Posterior vena cava (tissue), 2 donors: ENCODE data around the gene CHST11. TPM values are rescaled to one million over a fixed set of nuclear protein-coding genes. Genes with fewer than 3 reads are reported as not detected.
A peak's percentile ranks its signal among the peaks of the same experiment; 100 is the strongest.

Source experiments
- DNase-seq: peaks from one replicate; pipeline ENCODE4 v3.0.0-alpha.2; 2020; ENCODE audit warnings: low spot score
- intact Hi-C, 2 donors: fragments of 100-400 bp; cut with DNase I; formaldehyde crosslinking; loops; one replicate each; pipeline versions ENCODE4 v1.14.1 to v1.14.2; 2022 to 2023
- total RNA-seq, 2 donors: library from RNA; stranded (reverse); fragmentation: NEBNext Ultra II Directional; extraction: Animal tissue kit (Norgen Biotek cat#: 25700); gene quantifications; one replicate each; pipeline ENCODE4 v1.2.1, GENCODE V29; 2021
- donor health status: DM: yes; HTN: yes; CAD: no.
- donor health status: DM: yes; HTN: yes; CAD: no.

The CHST11 gene
- total RNA-seq, 2 donors from 2014 or later: 17.1 to 17.4 TPM

GRCh38 chr12:104472748-104473147 is 16.0 kb downstream of the CHST11 start:
- intact Hi-C loops: no loop called here
- no peak for DNase-seq

DNA sequence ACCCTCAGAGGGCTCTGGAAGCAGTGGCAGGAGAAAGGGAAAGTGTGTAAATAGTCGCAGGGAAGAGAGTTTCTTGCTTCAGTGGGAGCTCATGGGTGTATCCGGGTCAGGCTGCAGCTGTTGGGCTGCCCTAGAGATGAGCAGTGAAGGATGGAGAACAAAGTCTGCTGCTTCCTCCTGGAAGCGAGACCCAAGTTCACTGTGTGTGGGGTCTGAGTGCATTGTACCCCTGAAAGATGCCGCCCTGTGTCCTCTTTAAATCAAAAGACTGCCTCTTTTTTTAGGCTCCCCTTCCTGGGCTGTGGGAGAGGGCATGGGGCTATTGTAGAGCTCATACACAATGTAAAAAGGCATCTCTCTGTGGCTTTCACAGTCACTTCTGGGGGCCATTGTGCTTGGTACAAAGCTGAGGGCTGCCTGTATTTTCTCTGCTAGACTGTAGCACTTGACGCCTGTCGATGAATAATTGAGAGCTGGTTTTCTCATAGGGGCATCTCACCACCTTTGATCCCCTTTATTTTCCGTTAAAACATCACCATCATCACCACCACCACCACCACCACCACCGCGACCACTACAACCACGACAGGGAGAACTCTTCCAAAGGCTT is 16.7 kb downstream of the CHST11 start:
- no peak for DNase-seq
- intact Hi-C loops: no loop called here

DNA sequence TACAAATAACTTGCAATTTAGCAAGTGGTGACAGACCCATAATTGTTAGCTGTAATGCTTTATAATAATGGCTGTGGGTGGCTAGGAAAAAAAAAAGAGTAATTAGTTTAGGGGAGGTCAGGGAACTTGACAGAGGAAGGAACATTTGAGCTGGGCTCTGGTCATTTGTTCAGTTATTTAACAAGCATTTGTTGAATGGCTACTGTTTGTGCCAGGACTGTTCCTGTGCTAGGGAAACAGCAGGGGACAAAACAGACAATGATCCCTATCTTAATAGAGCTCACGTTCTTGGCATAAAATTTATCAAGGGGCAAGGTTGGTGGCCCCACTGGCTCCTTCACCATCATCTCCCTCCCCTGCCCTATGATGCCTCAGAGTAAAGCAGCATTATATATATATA is 18.5 kb downstream of the CHST11 start:
- intact Hi-C loops: no loop called here
- no peak for DNase-seq

DNA sequence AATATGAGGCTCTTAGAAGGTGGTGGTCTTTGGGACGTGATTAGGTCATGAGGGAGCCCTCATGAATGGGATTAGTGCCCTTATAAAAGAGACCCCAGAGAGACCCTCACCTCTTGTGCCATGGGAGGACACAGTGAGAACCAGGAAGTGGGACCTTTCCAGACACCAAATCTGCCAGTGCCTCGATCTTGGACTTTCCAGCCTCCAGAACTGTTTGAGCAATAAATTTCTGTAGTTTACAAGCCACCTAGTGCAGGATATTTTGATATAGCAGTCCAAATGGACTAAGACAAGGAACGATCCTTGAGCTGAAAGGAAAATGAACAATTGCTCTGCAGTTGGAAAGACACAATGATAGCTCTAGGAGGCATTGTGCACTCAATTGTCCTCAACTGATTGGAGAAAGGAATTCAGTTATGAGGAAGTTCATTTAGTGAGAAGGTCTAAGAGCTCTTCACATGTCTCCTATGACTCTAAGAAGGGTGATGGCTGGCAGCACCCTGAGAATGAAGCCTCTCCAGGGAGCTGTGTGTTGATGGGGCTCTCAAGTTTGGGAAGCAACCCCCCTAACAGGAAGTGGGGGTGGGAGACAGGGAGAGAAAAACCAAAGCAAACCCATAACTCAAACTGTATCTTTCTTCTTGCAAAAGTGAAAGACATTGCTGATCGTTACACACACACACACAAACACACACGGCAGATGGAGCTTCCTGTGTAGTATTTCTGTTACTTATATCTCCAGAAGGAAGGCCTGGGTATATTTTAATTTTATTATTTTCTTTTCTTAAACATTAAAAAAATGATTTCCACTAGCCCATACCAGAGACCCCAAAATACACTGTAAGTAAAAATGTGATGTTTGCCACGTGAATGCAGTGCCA is 21.0 kb downstream of the CHST11 start:
- DNase-seq: no peak
- intact Hi-C loops: no loop called here

DNA sequence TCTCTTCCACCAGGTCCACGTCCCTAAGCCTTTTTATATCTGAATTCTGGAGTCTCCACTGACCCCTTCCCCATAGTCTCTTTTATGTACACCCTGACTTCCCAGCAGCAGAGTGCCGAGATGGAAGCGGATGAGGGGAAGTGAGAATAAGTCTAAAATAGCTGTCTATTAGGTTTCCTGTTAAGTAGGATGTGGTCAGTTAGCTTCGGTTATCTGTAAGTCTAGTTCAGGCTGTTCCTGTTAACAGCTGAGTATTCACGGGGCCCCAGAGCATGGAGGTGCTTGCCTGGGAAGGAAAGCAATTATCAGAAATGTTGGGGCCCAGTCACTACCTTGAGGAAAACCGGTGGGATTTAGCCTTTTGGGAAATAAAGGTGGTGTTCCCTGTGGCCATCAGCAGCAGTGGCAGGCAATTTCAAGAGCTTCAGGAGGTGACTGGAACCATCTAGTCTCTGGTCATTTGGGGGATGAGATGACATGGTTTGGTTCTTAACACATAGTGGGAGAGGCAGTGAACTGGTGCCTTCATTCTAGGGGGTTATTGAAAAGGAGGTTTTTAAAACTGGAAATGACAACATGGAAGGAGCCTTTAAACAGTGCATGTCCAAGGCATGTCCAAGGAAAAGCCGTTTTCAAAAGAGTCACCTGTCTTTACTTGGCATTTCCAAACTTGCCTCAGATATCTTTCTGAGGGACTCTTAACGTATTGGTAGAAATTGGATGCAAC is 21.8 kb downstream of the CHST11 start:
- intact Hi-C loops: no loop called here
- no peak for DNase-seq

DNA sequence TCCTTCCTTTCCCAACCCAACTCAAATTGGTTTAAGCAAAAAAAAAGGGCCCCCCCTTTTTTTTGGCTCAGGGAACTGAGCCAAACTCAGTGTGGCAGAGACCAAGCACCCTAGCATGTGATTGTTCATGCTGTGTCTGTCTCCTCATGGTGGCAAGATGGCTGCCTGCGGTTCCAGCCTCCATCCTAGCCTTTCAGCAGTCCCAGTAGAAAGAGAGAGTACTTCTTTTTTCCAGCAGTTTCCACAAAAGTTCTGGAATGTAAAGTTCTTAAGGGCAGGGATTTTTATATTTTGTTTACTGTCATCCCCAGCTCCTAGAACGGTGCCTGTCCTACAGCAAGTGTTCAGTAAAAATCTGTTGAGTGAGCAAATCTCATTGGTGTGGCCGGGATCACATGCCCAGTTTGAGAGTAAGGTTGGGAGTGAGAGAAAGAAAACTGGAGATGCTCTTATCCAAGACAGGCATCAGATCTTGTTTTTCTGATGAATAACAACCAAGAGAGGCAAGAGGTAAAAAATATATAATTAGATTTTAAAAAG is 22.4 kb downstream of the CHST11 start:
- intact Hi-C loops: no loop called here
- DNase-seq: no peak

GRCh38 chr12:104480012-104480411 is 23.3 kb downstream of the CHST11 start:
- no peak for DNase-seq
- intact Hi-C loops: no loop called here

GRCh38 chr12:104480826-104481440 is 24.2 kb downstream of the CHST11 start:
- peak; percentile 87 for DNase-seq
- intact Hi-C loops: no loop called here

GRCh38 chr12:104482113-104482512 is 25.4 kb downstream of the CHST11 start:
- intact Hi-C loops: no loop called here
- DNase-seq: no peak

- intact Hi-C loops: no loop called here
- DNase-seq: no peak
Measured at GRCh38 chr12:104482748-104483147, 26.0 kb downstream of the CHST11 start.

- intact Hi-C loops: no loop called here
Measured at GRCh38 chr12:104484079-104484478, 27.3 kb downstream of the CHST11 start.

DNA sequence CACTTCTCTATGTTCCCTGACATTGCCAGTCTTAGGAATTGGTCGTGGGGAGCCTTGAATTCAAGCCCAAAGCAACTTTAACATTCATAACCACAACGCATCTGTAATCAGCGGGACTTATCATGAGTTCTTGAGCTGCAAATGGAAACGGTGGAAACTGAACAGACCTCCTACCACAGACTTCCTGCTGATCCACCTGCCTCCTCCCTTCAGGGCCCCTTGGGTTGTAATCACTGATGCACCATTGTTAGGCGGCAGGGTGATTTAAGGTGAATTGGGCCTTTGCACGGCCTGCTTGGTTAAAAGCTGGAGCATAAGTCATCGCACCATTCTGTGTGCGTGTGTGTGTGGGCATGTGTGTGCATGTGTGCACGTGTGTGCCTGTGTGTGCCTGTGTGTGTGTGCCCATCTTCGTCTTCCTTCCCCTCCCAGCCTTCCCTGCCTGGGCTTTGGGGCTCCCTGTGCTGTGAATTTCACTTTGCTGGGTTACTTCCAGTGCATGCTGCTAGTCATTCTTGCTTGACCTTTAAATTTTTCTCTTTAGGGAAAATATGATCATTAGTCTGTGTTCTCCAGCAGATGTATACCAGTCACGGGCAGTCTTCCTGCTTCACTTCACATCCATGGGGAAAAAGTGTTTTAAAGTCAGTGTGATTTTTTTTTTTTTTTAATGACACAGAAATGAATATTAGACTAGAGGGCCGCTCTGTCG is 29.1 kb downstream of the CHST11 start:
- DNase-seq: no peak
- intact Hi-C loops: no loop called here

More at GRCh38 chr12:104484079-104484478, 27.3 kb downstream of the CHST11 start:
- no peak for DNase-seq

- intact Hi-C loops: no loop called here
- DNase-seq: no peak
Measured at GRCh38 chr12:104486363-104486750, 29.6 kb downstream of the CHST11 start.

GRCh38 chr12:104486943-104487819 is 30.4 kb downstream of the CHST11 start:
- intact Hi-C loops: no loop called here
- no peak for DNase-seq

- intact Hi-C loops: no loop called here
- no peak for DNase-seq
Measured at GRCh38 chr12:104488374-104488773, 31.6 kb downstream of the CHST11 start.

- intact Hi-C loops: no loop called here
- DNase-seq: no peak
Measured at GRCh38 chr12:104490186-104490585, 33.4 kb downstream of the CHST11 start.

DNA sequence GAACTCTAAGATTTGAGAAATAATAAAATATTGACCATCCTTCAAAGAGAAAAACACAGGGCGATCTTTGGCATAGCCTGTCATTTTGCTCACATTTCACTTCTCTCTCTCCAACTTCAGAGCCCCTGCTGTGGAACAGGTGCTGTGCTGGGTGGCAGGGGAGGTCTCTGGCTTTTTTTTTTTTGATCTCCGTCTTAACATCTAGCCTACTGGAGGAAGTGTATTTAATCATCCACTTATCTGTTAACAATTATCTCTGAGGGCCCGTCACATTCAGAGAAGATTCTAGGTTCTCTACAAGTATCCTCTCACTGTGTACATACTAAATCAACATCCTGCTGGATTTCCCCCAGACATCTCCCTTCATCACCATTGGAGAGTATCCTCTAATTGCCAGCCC is 34.1 kb downstream of the CHST11 start:
- intact Hi-C loops: no loop called here
- DNase-seq: no peak

- no peak for DNase-seq
- intact Hi-C loops: no loop called here
Measured at GRCh38 chr12:104493496-104493895, 36.7 kb downstream of the CHST11 start.
